Endometrial microvascular endothelial cells (primary cell): ENCODE measurements around the gene C7orf33. TPM values are rescaled to one million over a fixed set of nuclear protein-coding genes. Genes with fewer than 3 reads are reported as not detected.

Source experiments
- total RNA-seq: library from RNA; depleted of rRNA; stranded (reverse); fragments of >200 nt; gene quantifications from one replicate; pipeline ENCODE4 v1.2.3, GENCODE V29; 2015; ENCODE audit errors: inconsistent ontology term

Gene C7orf33
- total RNA-seq, 1 donor from 2014 or later: not detected

Other genes with a start within 250 kb of the C7orf33 start
- 53.4 TPM for gene CUL1, start 108.1 kb downstream of the C7orf33 start, total RNA-seq